Lower leg skin (tissue), 3 donors: Measurements from ENCODE around the gene SF3A2.

Experiments used
- POLR2A ChIP-seq, 2 donors: fragments of 450-650 bp; IDR thresholded peaks; one replicate each; pipeline ENCODE4 v1.6.1; 2016 to 2017; ENCODE audit warnings: antibody characterized with exemption in 2 of 2, mild to moderate bottlenecking in 1 of 2, moderate library complexity in 1 of 2
- TF ChIP-seq, protein P1 (sequence below), 3 donors: fragments of 450-650 bp; IDR thresholded peaks; one replicate each; pipeline ENCODE4 v1.5.1; 2016; ENCODE audit warnings: antibody characterized with exemption in 3 of 3, mild to moderate bottlenecking in 3 of 3, moderate library complexity in 2 of 3

DNA sequence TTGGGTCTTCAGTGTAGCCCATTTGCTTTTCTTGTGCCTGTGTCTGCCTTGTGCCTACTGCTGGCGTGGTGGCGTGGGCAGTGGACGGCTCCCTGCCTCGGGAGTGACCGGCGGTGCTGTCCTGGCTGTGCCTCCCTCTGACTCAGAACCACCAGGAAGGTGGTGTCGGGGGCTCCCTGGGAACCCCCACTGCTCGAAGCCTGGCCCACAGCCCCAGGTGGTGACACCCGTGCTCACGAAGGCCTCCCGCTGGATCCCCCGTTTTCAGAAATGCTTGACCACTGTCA is 7.4 kb downstream of the SF3A2 start:
- TF ChIP-seq, protein P1, sequence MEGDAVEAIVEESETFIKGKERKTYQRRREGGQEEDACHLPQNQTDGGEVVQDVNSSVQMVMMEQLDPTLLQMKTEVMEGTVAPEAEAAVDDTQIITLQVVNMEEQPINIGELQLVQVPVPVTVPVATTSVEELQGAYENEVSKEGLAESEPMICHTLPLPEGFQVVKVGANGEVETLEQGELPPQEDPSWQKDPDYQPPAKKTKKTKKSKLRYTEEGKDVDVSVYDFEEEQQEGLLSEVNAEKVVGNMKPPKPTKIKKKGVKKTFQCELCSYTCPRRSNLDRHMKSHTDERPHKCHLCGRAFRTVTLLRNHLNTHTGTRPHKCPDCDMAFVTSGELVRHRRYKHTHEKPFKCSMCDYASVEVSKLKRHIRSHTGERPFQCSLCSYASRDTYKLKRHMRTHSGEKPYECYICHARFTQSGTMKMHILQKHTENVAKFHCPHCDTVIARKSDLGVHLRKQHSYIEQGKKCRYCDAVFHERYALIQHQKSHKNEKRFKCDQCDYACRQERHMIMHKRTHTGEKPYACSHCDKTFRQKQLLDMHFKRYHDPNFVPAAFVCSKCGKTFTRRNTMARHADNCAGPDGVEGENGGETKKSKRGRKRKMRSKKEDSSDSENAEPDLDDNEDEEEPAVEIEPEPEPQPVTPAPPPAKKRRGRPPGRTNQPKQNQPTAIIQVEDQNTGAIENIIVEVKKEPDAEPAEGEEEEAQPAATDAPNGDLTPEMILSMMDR (IDR thresholded peaks at IDR 0.05): no peak
- TF ChIP-seq POLR2A (IDR thresholded peaks at IDR 0.05): no peak
